Caco-2 (cell line): ENCODE data around the gene NGEF. TPM values are rescaled to one million over a fixed set of nuclear protein-coding genes. Genes with fewer than 3 reads are reported as not detected.

Source experiments
- BruUV-seq: library from RNA; stranded (reverse); fragments of 400-500 nt; replicated peaks from 2 replicates; lab custom pipeline; 2021; lab: Mats Ljungman, UMichigan
- CTCF ChIA-PET: fragments of 300-600 bp; sonication (Branson Sonifier 250); formaldehyde crosslinking; loops from one replicate; lab custom pipeline; 2022; ENCODE audit warnings: antibody characterized with exemption; lab: Charles Lee
- POLR2A ChIA-PET: fragments of 300-600 bp; sonication (Branson Sonifier 250); formaldehyde crosslinking; loops from one replicate; lab custom pipeline; 2022; ENCODE audit warnings: antibody characterized with exemption; lab: Charles Lee
- DNase-seq, 2 experiments: peaks; one replicate each; pipeline versions ENCODE4 v3.0.0 to v3.0.0-alpha.2; 2020 to 2022
- H3K27me3 ChIP-seq: replicated peaks from 2 replicates; pipeline ENCODE4 v1.6.0; 2011; ENCODE audit warnings: low read length; ENCODE audit not compliant: control insufficient read depth, insufficient read depth
- H3K36me3 ChIP-seq: 2 replicates; pipeline ENCODE4 v1.5.1; 2011; ENCODE audit warnings: low read length; ENCODE audit not compliant: control insufficient read depth, insufficient read depth
- H3K4me1 ChIP-seq: fragments of 250-450 bp; sonication (Bioruptor Pico); 2 replicates; pipeline ENCODE4 v1.5.1; 2020; ENCODE audit warnings: mild to moderate bottlenecking
- H3K4me3 ChIP-seq: 2 replicates; pipeline ENCODE4 v1.5.1; 2011; ENCODE audit warnings: low read depth, mild to moderate bottlenecking, control low read depth, low read length
- H3K9me3 ChIP-seq: fragments of 250-450 bp; sonication (Bioruptor Pico); 2 replicates; pipeline ENCODE4 v1.5.1; 2020; ENCODE audit warnings: mild to moderate bottlenecking, moderate library complexity
- H3K27ac Mint-ChIP-seq: one replicate; pipeline ENCODE4 v1.8.0; 2022; ENCODE audit warnings: mixed read lengths; ENCODE audit not compliant: unreplicated experiment
- H3K27me3 Mint-ChIP-seq: one replicate; pipeline ENCODE4 v1.8.0; 2022; ENCODE audit warnings: mixed read lengths; ENCODE audit not compliant: insufficient read depth, unreplicated experiment
- H3K36me3 Mint-ChIP-seq: one replicate; pipeline ENCODE4 v1.8.0; 2022; ENCODE audit warnings: mild to moderate bottlenecking, mixed read lengths; ENCODE audit not compliant: insufficient read depth, unreplicated experiment
- H3K4me1 Mint-ChIP-seq: one replicate; pipeline ENCODE4 v1.8.0; 2022; ENCODE audit warnings: low read depth, mixed read lengths; ENCODE audit not compliant: unreplicated experiment
- H3K4me3 Mint-ChIP-seq: one replicate; pipeline ENCODE4 v1.8.0; 2022; ENCODE audit warnings: mild to moderate bottlenecking, moderate library complexity, mixed read lengths; ENCODE audit not compliant: unreplicated experiment
- H3K9me3 Mint-ChIP-seq: one replicate; pipeline ENCODE4 v1.8.0; 2022; ENCODE audit warnings: mixed read lengths; ENCODE audit not compliant: unreplicated experiment
- CTCF ChIP-seq, 2 experiments: fragments of 200-600 bp in 1 of 2; IDR thresholded peaks; 1 replicate in 1 of 2; 2 replicates in 1 of 2; pipeline versions ENCODE4 v1.5.1 to v1.8.0; 2011 to 2022; ENCODE audit warnings: antibody characterized with exemption in 1 of 2, control low read depth in 1 of 2, inconsistent platforms in 1 of 2, low read depth in 1 of 2, low read length in 1 of 2, mild to moderate bottlenecking in 1 of 2, moderate library complexity in 1 of 2; ENCODE audit not compliant: insufficient read depth in 1 of 2, severe bottlenecking in 1 of 2, unreplicated experiment in 1 of 2
- intact Hi-C: fragments of 100-400 bp; cut with micrococcal nuclease; formaldehyde crosslinking; loops from one replicate; pipeline ENCODE4 v1.10.0; 2022; ENCODE audit not compliant: unreplicated experiment
- total RNA-seq: library from RNA; stranded (reverse); gene quantifications from 2 replicates; pipeline ENCODE4 v1.2.3, GENCODE V29; 2022

The NGEF gene
- total RNA-seq, 1 experiment from 2014 or later: 0.77 TPM

GRCh38 chr2:232882085-232882484 is 131.0 kb downstream of the NGEF start:
- DNase-seq: no peak
- no peak overlapping the region for H3K4me3 ChIP-seq
- BruUV-seq: no TSS peak
- H3K27me3 ChIP-seq: no peaks in the 10 kb centered on the region
- intact Hi-C loops: no loop called here
- no peaks in the 10 kb centered on the region; the same call in 1 of the 2 replicates for H3K36me3 ChIP-seq
- ChIA-PET POLR2A (no interaction called here), CTCF (no interaction called here)
- H3K4me3 Mint-ChIP-seq: no peak overlapping the region
- no peaks in the 10 kb centered on the region for H3K9me3 Mint-ChIP-seq
- no peaks in the 10 kb centered on the region for H3K4me1 ChIP-seq
- no peaks in the 10 kb centered on the region for H3K36me3 Mint-ChIP-seq
- no peaks in the 10 kb centered on the region for H3K4me1 Mint-ChIP-seq
- no peaks in the 10 kb centered on the region for H3K9me3 ChIP-seq
- no peak overlapping the region for H3K27ac Mint-ChIP-seq
- H3K27me3 Mint-ChIP-seq: no peaks in the 10 kb centered on the region
- no peak for TF ChIP-seq CTCF (IDR thresholded peaks at IDR 0.05; ENCODE audit: insufficient read depth in 1 of 2, low read depth in 1 of 2, low read length in 1 of 2, severe bottlenecking in 1 of 2, unreplicated experiment in 1 of 2)

GRCh38 chr2:232880764-232881351 is 132.2 kb downstream of the NGEF start:
- Histone ChIP-seq H3K36me3 (no peaks in the 10 kb centered on the region; the same call in 1 of the 2 replicates), H3K4me1 (no peaks in the 10 kb centered on the region), H3K4me3 (no peak overlapping the region), H3K9me3 (no peaks in the 10 kb centered on the region), H3K27me3 (no peaks in the 10 kb centered on the region)
- Mint-ChIP-seq H3K27me3 (no peaks in the 10 kb centered on the region), H3K4me3 (no peak overlapping the region), H3K36me3 (no peaks in the 10 kb centered on the region), H3K9me3 (no peaks in the 10 kb centered on the region), H3K4me1 (no peaks in the 10 kb centered on the region), H3K27ac (no peak overlapping the region)
- no peak for TF ChIP-seq CTCF (IDR thresholded peaks at IDR 0.05; ENCODE audit: insufficient read depth in 1 of 2, low read depth in 1 of 2, low read length in 1 of 2, severe bottlenecking in 1 of 2, unreplicated experiment in 1 of 2)
- ChIA-PET POLR2A (no interaction called here), CTCF (no interaction called here)
- intact Hi-C loops: no loop called here
- BruUV-seq: no TSS peak
- DNase-seq: no peak

- ChIA-PET POLR2A (no interaction called here), CTCF (no interaction called here)
- intact Hi-C loops: no loop called here
- TF ChIP-seq CTCF (IDR thresholded peaks at IDR 0.05; ENCODE audit: insufficient read depth in 1 of 2, low read depth in 1 of 2, low read length in 1 of 2, severe bottlenecking in 1 of 2, unreplicated experiment in 1 of 2): no peak
- Mint-ChIP-seq H3K27ac (no peak overlapping the region), H3K4me1 (no peaks in the 10 kb centered on the region), H3K4me3 (no peak overlapping the region), H3K27me3 (no peaks in the 10 kb centered on the region), H3K36me3 (peaks cover 6% of the 10 kb centered on the region), H3K9me3 (no peaks in the 10 kb centered on the region)
- Histone ChIP-seq H3K36me3 (no peaks in the 10 kb centered on the region; the same call in 1 of the 2 replicates), H3K9me3 (no peaks in the 10 kb centered on the region), H3K27me3 (no peaks in the 10 kb centered on the region), H3K4me3 (no peak overlapping the region), H3K4me1 (no peaks in the 10 kb centered on the region)
- no peak for DNase-seq
- no TSS peak for BruUV-seq
Measured at GRCh38 chr2:232879618-232880494, 133.2 kb downstream of the NGEF start.
